Transverse colon (tissue), 4 donors: ENCODE measurements around the gene KCNH6.

ENCODE experiments used
- EP300 ChIP-seq: sonication (generic); formaldehyde crosslinking; IDR thresholded peaks from one replicate; pipeline ENCODE4 v1.6.1; 2017; ENCODE audit warnings: antibody characterized with exemption, low read depth
- POLR2A ChIP-seq: fragments of 450-650 bp; IDR thresholded peaks from one replicate; pipeline ENCODE4 v1.6.1; 2016; ENCODE audit warnings: antibody characterized with exemption, mild to moderate bottlenecking, moderate library complexity
- POLR2AphosphoS5 ChIP-seq, 3 donors: sonication (generic); formaldehyde crosslinking; IDR thresholded peaks; one replicate each; pipeline ENCODE4 v1.6.1; 2016; ENCODE audit warnings: antibody characterized with exemption in 3 of 3
- TF ChIP-seq, protein P1 (sequence below), 5 experiments: fragments of 200-600 bp in 3 of 5; fragments of 450-650 bp in 2 of 5; sonication (generic) in 3 of 5; IDR thresholded peaks; 1 replicate in 2 of 5; 2 replicates in 3 of 5; pipeline ENCODE4 v1.5.1; 2016 to 2017; ENCODE audit warnings: antibody characterized with exemption in 5 of 5, inconsistent platforms in 3 of 5, mild to moderate bottlenecking in 2 of 5, moderate library complexity in 1 of 5

DNA sequence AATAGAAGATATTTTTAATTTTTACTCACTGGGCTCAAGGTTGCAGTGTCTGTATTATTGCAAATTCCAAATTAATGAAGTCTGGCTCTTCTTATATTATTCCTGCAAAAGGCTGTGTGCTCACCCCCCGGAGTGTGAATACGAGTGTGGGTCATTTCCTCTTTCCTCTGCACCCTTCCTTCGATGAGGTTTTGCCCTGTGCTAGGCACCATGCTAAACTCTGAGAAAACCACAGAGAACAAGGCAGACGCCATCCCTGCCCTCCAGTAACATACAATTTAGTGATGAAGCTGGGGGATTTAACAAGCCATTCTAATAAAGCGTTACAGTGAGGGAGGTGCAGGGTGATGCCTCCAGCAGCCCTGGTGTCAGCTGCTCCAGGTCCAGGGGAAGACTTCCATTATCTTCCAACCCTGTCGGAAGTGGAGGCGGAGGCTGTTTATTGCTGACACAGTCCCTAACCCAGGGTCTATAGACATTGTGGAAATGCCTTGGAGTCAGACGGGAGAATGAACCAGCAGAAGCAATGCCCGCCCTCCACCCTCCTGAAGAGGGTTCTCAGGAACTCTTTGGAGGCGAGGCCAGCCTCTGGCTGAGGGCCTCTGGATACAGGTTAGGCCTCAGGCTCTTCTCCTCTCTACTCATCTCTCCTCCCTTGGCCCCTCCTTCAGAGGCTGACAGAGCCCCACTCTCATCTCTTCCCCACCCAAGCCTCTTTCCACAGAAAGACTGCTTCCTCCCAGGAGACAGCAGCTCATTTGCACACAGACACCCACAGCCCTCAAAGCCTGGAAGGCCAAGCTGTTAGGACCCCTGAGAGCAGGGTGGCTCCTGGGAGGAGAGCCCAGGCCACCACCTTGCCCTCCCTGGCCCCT is 48.3 kb upstream of the KCNH6 start:
- TF ChIP-seq, protein P1, sequence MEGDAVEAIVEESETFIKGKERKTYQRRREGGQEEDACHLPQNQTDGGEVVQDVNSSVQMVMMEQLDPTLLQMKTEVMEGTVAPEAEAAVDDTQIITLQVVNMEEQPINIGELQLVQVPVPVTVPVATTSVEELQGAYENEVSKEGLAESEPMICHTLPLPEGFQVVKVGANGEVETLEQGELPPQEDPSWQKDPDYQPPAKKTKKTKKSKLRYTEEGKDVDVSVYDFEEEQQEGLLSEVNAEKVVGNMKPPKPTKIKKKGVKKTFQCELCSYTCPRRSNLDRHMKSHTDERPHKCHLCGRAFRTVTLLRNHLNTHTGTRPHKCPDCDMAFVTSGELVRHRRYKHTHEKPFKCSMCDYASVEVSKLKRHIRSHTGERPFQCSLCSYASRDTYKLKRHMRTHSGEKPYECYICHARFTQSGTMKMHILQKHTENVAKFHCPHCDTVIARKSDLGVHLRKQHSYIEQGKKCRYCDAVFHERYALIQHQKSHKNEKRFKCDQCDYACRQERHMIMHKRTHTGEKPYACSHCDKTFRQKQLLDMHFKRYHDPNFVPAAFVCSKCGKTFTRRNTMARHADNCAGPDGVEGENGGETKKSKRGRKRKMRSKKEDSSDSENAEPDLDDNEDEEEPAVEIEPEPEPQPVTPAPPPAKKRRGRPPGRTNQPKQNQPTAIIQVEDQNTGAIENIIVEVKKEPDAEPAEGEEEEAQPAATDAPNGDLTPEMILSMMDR (IDR thresholded peaks at IDR 0.05), result no peak
- TF ChIP-seq EP300, result no peak
- TF ChIP-seq POLR2AphosphoS5 (IDR thresholded peaks at IDR 0.05), result no peak
- no peak for TF ChIP-seq POLR2A
